Type B pancreatic cell (in vitro differentiated cells): Measurements from ENCODE around the gene SDF4. TPM values are rescaled to one million over a fixed set of nuclear protein-coding genes. Genes with fewer than 3 reads are reported as not detected.

Source experiments
- DNase-seq: peaks from one replicate; pipeline ENCODE4 v3.0.0; 2021; ENCODE audit warnings: mixed read lengths; ENCODE audit not compliant: unreplicated experiment; ENCODE audit errors: extremely low spot score
- H3K27ac Mint-ChIP-seq: 2 replicates; pipeline ENCODE4 v1.8.0; 2021; ENCODE audit warnings: mild to moderate bottlenecking, mixed read lengths
- H3K27me3 Mint-ChIP-seq: 2 replicates; pipeline ENCODE4 v1.8.0; 2021; ENCODE audit warnings: mixed read lengths
- H3K36me3 Mint-ChIP-seq: 2 replicates; pipeline ENCODE4 v1.8.0; 2021; ENCODE audit warnings: mixed read lengths
- H3K4me1 Mint-ChIP-seq: one replicate; pipeline ENCODE4 v1.8.0; 2021; ENCODE audit warnings: mixed read lengths; ENCODE audit not compliant: unreplicated experiment
- H3K4me3 Mint-ChIP-seq: 2 replicates; pipeline ENCODE4 v1.8.0; 2021; ENCODE audit warnings: mild to moderate bottlenecking, mixed read lengths
- H3K9me3 Mint-ChIP-seq: 2 replicates; pipeline ENCODE4 v1.8.0; 2021; ENCODE audit warnings: mixed read lengths
- CTCF ChIP-seq: fragments of 200-600 bp; sonication (generic); conservative IDR thresholded peaks from 2 replicates; pipeline ENCODE4 v1.5.0; 2021; ENCODE audit warnings: antibody characterized with exemption, mild to moderate bottlenecking
- total RNA-seq: library from RNA; stranded (reverse); gene quantifications from 2 replicates; pipeline ENCODE4 v1.2.1, GENCODE V29; 2021; ENCODE audit warnings: low replicate concordance

SDF4 gene
- total RNA-seq, 1 donor from 2014 or later = 116 TPM

- H3K9me3 Mint-ChIP-seq = no peaks in the 10 kb centered on the region
- DNase-seq = no peak
- H3K4me3 Mint-ChIP-seq = no peak overlapping the region
- no peaks in the 10 kb centered on the region for H3K27me3 Mint-ChIP-seq
- H3K27ac Mint-ChIP-seq = no peak overlapping the region
- no peak for TF ChIP-seq CTCF
- peaks cover 6% of the 10 kb centered on the region for H3K36me3 Mint-ChIP-seq
- no peaks in the 10 kb centered on the region for H3K4me1 Mint-ChIP-seq
These were observed 31.0 kb upstream of the SDF4 start for GRCh38 chr1:1262758-1263157.

- no peaks in the 10 kb centered on the region for H3K9me3 Mint-ChIP-seq
- DNase-seq = no peak
- no peaks in the 10 kb centered on the region for H3K27me3 Mint-ChIP-seq
- H3K27ac Mint-ChIP-seq = no peak overlapping the region
- no peak overlapping the region for H3K4me3 Mint-ChIP-seq
- no peaks in the 10 kb centered on the region for H3K4me1 Mint-ChIP-seq
- no peak for TF ChIP-seq CTCF
- H3K36me3 Mint-ChIP-seq = peaks cover 8% of the 10 kb centered on the region
These were observed 30.3 kb upstream of the SDF4 start for GRCh38 chr1:1262071-1262470.

GRCh38 chr1:1260843-1261560, 29.2 kb upstream of the SDF4 start:
- H3K27me3 Mint-ChIP-seq = no peaks in the 10 kb centered on the region
- no peak overlapping the region for H3K4me3 Mint-ChIP-seq
- no peaks in the 10 kb centered on the region for H3K4me1 Mint-ChIP-seq
- no peak for DNase-seq
- no peak overlapping the region for H3K27ac Mint-ChIP-seq
- H3K36me3 Mint-ChIP-seq = peaks cover 11% of the 10 kb centered on the region
- no peaks in the 10 kb centered on the region for H3K9me3 Mint-ChIP-seq
- no peak for TF ChIP-seq CTCF

GRCh38 chr1:1259951-1260600, 28.3 kb upstream of the SDF4 start:
- H3K4me3 Mint-ChIP-seq = no peak overlapping the region
- no peak for TF ChIP-seq CTCF
- H3K4me1 Mint-ChIP-seq = no peaks in the 10 kb centered on the region
- no peaks in the 10 kb centered on the region for H3K27me3 Mint-ChIP-seq
- peak overlapping the region; percentile 26 for H3K27ac Mint-ChIP-seq
- H3K9me3 Mint-ChIP-seq = no peaks in the 10 kb centered on the region
- no peak for DNase-seq
- H3K36me3 Mint-ChIP-seq = peaks cover 12% of the 10 kb centered on the region

- no peaks in the 10 kb centered on the region for H3K4me1 Mint-ChIP-seq
- no peak for DNase-seq
- no peak overlapping the region for H3K4me3 Mint-ChIP-seq
- peaks cover 12% of the 10 kb centered on the region for H3K36me3 Mint-ChIP-seq
- H3K27me3 Mint-ChIP-seq = no peaks in the 10 kb centered on the region
- no peaks in the 10 kb centered on the region for H3K9me3 Mint-ChIP-seq
- no peak for TF ChIP-seq CTCF
- peak overlapping the region; percentile 26 for H3K27ac Mint-ChIP-seq
These were observed 27.7 kb upstream of the SDF4 start for GRCh38 chr1:1259540-1259939.
